Ishikawa (cell line): ENCODE results near the gene TAF9B.

Experiments
- CEBPB ChIP-seq: IDR thresholded peaks from 2 replicates; pipeline ENCODE4 v1.6.1; 2012
- CREB1 ChIP-seq: IDR thresholded peaks from 2 replicates; pipeline ENCODE4 v1.6.1; 2012; ENCODE audit warnings: low read depth
- EGR1 ChIP-seq: IDR thresholded peaks from 2 replicates; pipeline ENCODE4 v1.6.1; 2012
- EP300 ChIP-seq: IDR thresholded peaks from 2 replicates; pipeline ENCODE4 v1.6.1; 2012; ENCODE audit warnings: borderline replicate concordance
- FOXM1 ChIP-seq: IDR thresholded peaks from 2 replicates; pipeline ENCODE4 v1.6.1; 2012; ENCODE audit warnings: low read depth, borderline replicate concordance
- NFIC ChIP-seq: IDR thresholded peaks from 2 replicates; pipeline ENCODE4 v1.6.1; 2012
- RAD21 ChIP-seq: IDR thresholded peaks from 2 replicates; pipeline ENCODE4 v1.6.1; 2012; ENCODE audit warnings: low read depth
- TAF1 ChIP-seq: IDR thresholded peaks from 2 replicates; pipeline ENCODE4 v1.6.1; 2012; ENCODE audit warnings: low read depth, mild to moderate bottlenecking
- TCF12 ChIP-seq: IDR thresholded peaks from 2 replicates; pipeline ENCODE4 v1.6.1; 2012; ENCODE audit warnings: low read depth
- TEAD4 ChIP-seq: IDR thresholded peaks from 2 replicates; pipeline ENCODE4 v1.6.1; 2012
- YY1 ChIP-seq: IDR thresholded peaks from 2 replicates; pipeline ENCODE4 v1.6.1; 2012; ENCODE audit warnings: low read depth
- ZBTB7A ChIP-seq: IDR thresholded peaks from 2 replicates; pipeline ENCODE4 v1.6.1; 2012; ENCODE audit warnings: low read depth
- TF ChIP-seq, protein P1 (sequence below): IDR thresholded peaks from 2 replicates; pipeline ENCODE4 v1.6.1; 2012
- TF ChIP-seq, protein P2 (sequence below): IDR thresholded peaks from 2 replicates; pipeline ENCODE4 v1.6.1; 2012
- TF ChIP-seq, protein P3 (sequence below): IDR thresholded peaks from 2 replicates; pipeline ENCODE4 v1.6.1; 2012; ENCODE audit warnings: low read depth, mild to moderate bottlenecking

Gene TAF9B, protein sequence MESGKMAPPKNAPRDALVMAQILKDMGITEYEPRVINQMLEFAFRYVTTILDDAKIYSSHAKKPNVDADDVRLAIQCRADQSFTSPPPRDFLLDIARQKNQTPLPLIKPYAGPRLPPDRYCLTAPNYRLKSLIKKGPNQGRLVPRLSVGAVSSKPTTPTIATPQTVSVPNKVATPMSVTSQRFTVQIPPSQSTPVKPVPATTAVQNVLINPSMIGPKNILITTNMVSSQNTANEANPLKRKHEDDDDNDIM

DNA sequence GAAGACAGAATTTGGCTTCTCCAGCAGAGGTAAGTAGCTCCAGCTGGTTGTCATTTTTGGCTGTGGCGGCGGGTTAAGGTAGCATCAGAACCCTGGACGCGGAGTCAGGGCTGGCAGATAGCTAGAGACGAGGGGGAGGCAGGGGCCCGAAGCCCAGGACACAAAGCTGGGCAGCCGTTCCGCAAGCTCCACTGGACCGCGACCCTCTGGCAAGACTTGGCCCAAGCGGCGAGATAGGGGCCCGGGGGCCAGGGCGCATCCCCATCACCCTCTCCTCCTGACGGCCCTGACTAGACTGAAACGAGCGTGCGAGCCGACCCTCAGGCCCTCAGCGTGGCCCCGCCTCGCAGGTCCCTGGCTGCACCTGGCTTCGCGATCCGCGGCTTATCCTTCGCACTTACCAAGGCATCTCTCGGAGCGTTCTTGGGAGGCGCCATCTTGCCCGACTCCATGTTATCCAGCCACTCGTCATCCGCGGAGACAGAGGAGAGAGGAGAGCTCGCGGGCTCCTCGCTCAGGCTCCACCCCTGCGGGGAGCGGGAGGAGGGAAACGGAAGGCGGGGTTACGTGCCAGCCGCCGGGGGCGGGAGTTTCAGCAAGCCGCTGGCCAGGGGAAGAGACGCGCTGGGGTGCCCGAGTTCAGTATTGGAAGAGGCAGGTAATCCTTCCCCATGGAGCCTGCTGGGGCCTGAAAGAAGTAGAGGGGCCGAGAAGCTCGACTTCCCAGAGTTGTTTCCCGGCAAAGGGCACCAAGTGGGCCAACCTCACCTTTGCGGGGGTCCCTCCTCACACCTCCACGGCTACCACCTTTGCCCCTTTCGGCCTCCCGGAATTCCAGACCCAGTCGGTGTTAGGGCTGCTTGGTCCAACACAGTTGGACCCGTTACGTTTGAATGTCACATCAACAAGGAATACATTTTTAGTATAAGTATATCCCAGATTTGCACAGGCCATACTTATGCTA, at the start of gene TAF9B:
TSS of gene TAF9B (minus strand) at position 491 of the 964 bp plus-strand sequence. CDS start at position 452, 39 bp downstream.
- TF ChIP-seq YY1 (peak; percentile 88), EP300 (no peak), CEBPB (no peak), TAF1 (peak; percentile 85), RAD21 (no peak), TCF12 (peak; percentile 24; the same call in 1 of the 2 replicates), NFIC (no peak)
- TF ChIP-seq, protein P1, sequence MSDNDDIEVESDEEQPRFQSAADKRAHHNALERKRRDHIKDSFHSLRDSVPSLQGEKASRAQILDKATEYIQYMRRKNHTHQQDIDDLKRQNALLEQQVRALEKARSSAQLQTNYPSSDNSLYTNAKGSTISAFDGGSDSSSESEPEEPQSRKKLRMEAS: peak; percentile 51

DNA sequence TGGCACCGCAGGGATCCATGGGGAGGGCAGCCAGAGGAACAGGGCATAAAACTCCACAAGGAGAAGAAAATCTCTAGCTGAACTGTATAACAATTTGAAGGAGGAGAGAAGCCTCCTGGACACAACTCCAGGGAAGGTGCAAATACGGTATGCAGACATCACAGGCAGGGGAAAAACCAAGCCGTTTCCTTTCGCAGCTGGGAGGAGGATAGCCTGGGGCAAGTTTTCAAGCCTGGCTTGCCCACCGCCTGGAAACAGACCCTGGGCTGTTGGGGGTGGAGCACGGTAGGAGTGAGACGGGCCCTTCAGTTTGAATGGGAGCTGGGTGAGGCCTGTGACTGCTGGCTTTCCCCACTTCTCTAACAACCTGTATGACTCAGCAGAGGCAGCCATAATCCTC, 43.4 kb upstream of the TAF9B start:
- no peak for TF ChIP-seq TCF12
- no peak for TF ChIP-seq ZBTB7A
- no peak for TF ChIP-seq TEAD4
- TF ChIP-seq, protein P2, sequence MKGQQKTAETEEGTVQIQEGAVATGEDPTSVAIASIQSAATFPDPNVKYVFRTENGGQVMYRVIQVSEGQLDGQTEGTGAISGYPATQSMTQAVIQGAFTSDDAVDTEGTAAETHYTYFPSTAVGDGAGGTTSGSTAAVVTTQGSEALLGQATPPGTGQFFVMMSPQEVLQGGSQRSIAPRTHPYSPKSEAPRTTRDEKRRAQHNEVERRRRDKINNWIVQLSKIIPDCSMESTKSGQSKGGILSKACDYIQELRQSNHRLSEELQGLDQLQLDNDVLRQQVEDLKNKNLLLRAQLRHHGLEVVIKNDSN: no peak
- TF ChIP-seq YY1: no peak
- no peak for TF ChIP-seq RAD21
- TF ChIP-seq FOXM1: no peak
- TF ChIP-seq, protein P1: no peak
- no peak for TF ChIP-seq EP300
- no peak for TF ChIP-seq NFIC
- TF ChIP-seq CEBPB: no peak
- TF ChIP-seq EGR1: no peak

DNA sequence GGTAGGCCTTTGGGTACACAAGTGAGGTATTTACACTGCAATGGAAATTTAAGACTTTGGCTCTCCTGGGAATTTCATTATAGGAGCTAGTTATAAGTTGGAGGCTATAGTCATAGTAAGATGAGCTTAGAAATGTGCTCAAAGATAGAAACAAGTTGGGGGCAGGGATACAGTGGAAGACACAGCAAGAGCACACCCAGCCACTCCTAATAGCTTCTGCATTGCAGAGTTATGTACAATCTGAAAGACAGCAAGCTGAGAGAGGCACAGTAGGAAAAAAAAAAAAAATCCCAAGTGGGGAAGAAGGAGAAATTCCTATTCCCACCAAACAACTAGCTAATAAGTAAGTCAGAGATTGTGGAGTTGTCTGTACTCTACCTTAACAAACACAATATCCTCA, 41.9 kb upstream of the TAF9B start:
- TF ChIP-seq, protein P2: no peak
- TF ChIP-seq TAF1: no peak
- TF ChIP-seq EP300: no peak
- TF ChIP-seq TCF12: no peak
- TF ChIP-seq, protein P1: no peak
- TF ChIP-seq, protein P3, sequence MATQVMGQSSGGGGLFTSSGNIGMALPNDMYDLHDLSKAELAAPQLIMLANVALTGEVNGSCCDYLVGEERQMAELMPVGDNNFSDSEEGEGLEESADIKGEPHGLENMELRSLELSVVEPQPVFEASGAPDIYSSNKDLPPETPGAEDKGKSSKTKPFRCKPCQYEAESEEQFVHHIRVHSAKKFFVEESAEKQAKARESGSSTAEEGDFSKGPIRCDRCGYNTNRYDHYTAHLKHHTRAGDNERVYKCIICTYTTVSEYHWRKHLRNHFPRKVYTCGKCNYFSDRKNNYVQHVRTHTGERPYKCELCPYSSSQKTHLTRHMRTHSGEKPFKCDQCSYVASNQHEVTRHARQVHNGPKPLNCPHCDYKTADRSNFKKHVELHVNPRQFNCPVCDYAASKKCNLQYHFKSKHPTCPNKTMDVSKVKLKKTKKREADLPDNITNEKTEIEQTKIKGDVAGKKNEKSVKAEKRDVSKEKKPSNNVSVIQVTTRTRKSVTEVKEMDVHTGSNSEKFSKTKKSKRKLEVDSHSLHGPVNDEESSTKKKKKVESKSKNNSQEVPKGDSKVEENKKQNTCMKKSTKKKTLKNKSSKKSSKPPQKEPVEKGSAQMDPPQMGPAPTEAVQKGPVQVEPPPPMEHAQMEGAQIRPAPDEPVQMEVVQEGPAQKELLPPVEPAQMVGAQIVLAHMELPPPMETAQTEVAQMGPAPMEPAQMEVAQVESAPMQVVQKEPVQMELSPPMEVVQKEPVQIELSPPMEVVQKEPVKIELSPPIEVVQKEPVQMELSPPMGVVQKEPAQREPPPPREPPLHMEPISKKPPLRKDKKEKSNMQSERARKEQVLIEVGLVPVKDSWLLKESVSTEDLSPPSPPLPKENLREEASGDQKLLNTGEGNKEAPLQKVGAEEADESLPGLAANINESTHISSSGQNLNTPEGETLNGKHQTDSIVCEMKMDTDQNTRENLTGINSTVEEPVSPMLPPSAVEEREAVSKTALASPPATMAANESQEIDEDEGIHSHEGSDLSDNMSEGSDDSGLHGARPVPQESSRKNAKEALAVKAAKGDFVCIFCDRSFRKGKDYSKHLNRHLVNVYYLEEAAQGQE: no peak
- TF ChIP-seq TEAD4: no peak
- no peak for TF ChIP-seq NFIC
- no peak for TF ChIP-seq RAD21
- TF ChIP-seq EGR1: no peak
- no peak for TF ChIP-seq CEBPB
- no peak for TF ChIP-seq CREB1
- no peak for TF ChIP-seq FOXM1
- no peak for TF ChIP-seq ZBTB7A
- TF ChIP-seq YY1: no peak

DNA sequence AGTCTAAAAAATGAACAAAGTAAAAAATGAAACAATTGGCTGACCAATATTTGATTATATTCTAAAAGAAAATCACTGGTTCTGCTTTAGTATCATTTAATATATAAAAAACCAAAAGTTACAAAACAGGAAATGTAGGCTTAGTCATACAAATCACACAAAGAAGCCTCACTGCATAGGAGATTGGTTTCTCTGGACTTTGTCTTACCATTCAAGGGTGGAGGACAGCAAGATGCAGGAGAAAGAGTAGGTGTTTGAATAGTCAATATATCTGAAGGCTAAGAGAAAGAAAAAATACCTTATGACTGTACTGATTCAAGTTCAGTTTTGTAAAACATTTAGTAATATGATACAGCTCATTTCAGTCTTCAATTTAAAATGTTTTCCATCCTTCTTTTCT, 28.6 kb upstream of the TAF9B start:
- TF ChIP-seq RAD21: no peak
- TF ChIP-seq TEAD4: no peak
- no peak for TF ChIP-seq TAF1
- TF ChIP-seq TCF12: no peak
- TF ChIP-seq, protein P1: no peak
- TF ChIP-seq FOXM1: no peak
- TF ChIP-seq, protein P3: no peak
- no peak for TF ChIP-seq YY1
- TF ChIP-seq CEBPB: no peak

DNA sequence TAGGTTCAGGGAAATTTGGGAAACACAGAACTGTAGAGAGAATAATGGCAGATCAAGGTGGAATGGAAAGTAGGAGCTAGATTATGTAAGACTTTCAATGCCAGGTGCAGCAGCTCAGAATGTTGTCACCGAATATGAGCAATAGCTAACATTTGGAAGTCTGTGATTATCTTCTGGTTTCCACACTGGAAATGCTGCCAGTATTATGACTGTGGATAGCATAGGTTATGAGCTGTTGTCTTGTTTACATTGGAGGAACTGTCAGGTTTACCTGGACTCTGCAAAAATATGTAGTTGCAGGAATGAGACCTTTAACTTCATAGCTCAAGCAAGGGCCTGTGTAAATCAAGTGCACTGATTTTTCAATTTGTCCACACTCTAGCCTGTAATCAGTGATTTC, 26.0 kb upstream of the TAF9B start:
- TF ChIP-seq TEAD4 (no peak), NFIC (no peak), YY1 (no peak), TAF1 (no peak), CEBPB (no peak), EP300 (no peak), CREB1 (no peak), RAD21 (no peak), FOXM1 (no peak), EGR1 (no peak)
- TF ChIP-seq, protein P2: no peak
- TF ChIP-seq, protein P3: no peak
- TF ChIP-seq, protein P1: no peak
